ENCODE measurements around the gene ALDH1L1.

Gene ALDH1L1

DNA sequence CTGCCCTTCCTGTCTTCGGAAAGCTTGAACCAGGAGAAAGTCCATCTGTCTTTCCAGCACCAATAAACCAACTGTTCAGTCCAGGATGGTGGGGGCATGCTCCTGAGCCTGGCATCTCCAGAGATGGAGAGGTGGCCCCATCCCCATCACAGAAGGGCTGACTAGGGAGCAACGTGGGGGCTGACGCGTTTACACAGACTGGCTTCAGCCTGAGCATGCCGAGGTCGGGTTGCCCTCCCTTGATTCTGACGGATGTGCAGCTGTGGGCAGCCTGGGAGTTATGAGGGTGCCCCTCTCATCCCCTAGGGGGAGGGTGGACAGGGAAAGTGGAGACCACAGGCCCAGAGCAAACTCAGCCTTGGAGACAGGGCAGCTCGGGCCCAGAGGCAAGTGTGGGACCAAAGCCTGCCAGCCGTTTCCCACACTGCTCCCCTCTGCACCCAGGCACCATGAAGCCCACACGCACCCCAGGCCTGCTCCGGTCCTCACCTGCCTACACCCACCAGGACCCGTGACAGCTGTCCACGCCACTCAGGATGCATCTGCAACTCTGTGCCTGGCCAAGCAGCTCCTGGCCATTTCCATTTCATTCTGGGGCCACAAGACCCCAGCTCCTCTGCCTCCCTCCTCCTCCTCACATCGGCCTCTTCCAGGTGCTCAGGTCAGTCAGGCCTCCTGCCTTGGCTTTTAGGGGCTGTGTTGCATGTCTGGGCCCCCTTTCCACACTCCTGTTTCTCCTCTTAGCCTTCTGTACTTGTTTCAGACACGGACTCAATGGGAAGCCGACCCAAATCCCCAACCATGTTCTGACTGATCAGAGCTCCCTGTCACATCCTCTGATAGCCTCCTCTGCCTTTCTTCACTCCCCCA, 48.3 kb downstream of the ALDH1L1 start:
- no peak overlapping the region for H3K27ac ChIP-seq
- TF ChIP-seq, protein P1, sequence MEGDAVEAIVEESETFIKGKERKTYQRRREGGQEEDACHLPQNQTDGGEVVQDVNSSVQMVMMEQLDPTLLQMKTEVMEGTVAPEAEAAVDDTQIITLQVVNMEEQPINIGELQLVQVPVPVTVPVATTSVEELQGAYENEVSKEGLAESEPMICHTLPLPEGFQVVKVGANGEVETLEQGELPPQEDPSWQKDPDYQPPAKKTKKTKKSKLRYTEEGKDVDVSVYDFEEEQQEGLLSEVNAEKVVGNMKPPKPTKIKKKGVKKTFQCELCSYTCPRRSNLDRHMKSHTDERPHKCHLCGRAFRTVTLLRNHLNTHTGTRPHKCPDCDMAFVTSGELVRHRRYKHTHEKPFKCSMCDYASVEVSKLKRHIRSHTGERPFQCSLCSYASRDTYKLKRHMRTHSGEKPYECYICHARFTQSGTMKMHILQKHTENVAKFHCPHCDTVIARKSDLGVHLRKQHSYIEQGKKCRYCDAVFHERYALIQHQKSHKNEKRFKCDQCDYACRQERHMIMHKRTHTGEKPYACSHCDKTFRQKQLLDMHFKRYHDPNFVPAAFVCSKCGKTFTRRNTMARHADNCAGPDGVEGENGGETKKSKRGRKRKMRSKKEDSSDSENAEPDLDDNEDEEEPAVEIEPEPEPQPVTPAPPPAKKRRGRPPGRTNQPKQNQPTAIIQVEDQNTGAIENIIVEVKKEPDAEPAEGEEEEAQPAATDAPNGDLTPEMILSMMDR (conservative IDR thresholded peaks at IDR 0.05), result no peak

DNA sequence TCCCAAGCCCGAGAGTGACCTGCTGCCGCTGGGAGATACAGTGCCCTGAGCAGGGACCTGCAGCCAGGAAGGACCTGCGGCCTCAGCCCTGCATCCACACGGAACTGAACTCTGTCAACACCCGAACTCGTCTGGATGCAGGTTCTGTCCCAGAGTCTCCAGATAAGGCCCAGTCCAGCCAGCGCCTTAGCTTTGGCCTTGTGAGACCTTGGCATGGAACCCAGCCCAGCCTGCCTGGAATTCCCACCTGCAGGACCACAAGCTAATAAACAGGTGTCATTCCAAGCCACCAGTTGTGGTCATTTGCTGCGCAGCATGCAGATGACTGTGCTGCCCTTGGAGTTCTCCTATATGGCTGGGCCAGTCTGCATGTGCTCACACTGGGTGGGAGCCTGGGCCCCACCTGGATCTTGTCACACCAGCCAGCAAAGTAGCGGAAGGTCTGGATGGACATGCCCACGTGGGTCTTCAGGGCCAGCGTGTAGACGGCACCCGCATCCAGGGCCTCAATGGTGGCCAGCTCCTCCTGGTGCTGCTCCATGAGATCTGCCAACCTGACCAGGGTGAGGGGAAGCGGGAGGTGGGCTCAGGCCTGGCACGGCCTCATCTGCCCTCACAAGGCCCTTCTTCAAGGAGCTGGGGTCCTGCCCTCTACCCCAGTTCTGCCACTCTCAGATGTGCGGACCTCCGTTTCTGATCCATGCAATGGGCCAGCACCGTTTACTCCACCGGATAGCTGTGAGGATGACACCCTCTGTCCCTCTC, 49.2 kb downstream of the ALDH1L1 start:
- H3K27ac ChIP-seq, result no peak overlapping the region
- TF ChIP-seq, protein P1 (conservative IDR thresholded peaks at IDR 0.05), result no peak

DNA sequence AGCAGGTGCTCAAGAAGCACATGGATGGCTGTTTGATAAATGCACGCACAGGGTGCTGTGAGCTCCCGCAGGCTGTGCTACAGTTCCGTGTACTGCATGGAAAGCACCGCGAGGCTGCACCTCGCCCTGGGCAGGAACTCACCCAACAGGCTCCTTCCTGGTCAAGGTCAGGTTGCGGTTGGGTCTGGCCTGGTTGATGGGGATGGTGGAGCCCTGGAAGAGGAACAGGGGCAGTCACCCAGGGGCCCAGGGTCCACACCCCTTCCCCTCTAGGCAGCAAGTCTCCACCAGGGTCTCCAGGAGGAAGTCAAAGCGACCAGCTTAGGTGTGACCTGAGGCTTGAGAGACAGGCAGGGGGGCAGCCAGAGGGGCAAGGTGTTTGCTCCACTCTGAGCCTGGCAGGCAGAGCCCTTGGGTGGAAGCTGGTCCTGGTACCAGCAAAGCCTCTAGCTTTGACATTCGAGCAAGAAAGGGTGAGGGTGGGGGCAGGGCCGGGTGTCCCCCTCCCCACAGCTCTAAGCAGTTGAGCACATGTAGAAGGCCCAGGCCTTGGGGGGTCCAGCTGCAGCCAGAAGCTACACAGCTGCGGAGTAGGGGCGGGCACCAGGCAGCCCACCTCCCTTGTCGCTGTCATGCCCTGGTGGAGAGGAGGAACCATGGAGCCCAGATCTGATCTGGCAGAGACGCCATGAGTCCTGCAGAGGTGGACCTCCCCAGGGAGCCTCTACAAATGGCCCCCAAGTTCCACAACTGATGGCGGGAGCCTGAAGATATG, 50.1 kb downstream of the ALDH1L1 start:
- no peak overlapping the region for H3K27ac ChIP-seq
- TF ChIP-seq, protein P1 (conservative IDR thresholded peaks at IDR 0.05), result no peak

DNA sequence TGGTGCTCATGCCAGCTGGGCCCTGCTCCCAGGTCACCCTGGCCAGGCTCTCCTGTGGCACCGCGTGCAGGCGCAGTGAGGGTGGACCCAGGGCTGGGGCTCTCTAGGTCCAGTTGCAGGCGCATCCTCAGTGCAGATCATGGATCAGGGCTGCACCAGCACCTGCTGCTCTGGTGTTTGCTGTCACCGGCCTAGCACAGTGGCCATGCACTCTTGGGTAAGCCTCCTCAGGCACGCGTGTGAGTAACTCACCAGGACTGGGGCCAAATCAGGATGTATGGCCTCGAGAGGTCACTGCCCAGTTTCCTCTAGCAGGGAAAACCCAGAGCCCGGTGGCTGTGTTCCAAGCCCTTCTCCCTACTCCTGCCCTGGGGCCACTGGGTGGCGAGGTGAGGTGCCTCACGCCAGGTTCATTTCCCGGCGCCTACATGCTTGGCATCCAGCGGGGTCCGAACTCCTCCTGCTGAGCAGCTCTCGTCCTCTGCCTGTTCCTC, 50.9 kb downstream of the ALDH1L1 start:
- H3K27ac ChIP-seq, result no peak overlapping the region
- TF ChIP-seq, protein P1 (conservative IDR thresholded peaks at IDR 0.05), result no peak

DNA sequence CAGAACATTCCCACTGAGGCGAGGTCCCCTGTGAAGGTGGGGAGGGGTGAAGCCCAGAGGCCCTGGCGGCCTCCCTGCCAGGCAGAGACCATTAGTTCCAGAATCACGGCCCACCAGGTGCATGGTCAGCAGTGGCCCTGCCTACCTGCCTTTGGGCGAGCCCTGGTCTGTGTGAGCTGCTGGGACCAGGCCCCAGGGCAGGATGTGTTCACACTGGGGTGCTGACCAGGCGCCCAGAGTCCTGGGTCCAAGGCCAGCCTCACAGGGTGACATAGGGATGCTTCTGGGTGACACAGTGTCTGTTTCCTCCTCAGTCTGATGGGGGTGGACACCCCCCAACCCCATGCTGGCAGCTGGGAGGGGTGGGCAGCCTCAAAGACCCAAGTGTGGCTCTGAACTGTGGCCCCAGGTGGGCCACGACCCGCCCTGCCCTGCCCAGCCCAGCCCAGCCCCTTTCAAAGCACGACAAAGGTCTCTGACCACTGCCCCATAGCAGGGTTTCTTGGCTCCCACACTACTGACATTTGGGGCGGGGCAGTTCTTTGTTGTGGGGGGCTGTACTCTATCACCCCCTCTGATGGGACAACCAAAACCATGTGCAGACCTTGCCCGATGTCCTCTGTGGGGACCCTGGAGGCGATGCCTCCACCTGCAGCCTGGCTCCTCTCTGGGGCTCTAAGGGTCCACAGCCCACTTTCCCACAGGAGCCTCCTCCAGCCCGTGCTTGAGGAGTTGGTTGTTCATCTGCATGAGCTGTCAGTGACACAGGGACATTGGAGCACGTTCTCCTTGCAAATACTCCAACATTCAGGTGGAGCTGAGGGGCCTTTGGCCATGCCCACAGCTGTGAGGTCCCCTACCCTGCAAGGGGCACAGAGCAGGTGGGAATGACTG, 51.6 kb downstream of the ALDH1L1 start:
- TF ChIP-seq, protein P1 (conservative IDR thresholded peaks at IDR 0.05), result no peak

DNA sequence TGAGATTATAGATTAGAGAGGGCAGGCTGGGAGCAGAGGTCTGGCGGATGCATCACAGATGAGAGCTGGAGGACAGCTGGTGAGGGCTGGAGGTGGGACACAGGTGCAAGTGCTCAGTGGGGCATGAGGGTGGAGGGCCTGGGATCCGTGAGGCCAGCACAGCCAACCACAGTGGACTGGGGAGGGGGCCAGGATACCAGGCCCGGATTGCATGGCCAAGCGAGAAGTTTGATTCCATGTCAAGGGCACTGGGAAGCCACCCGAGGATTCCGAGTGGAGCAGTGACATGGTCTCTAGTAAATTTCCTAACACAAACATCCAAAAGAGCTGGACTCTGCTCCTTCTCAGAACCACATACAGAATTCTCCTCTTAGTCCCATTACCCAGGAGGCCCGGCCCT, 52.5 kb downstream of the ALDH1L1 start:
- no peak overlapping the region for H3K27ac ChIP-seq
- TF ChIP-seq, protein P1 (conservative IDR thresholded peaks at IDR 0.05), result no peak

More for the DNA sequence above, 51.6 kb downstream of the ALDH1L1 start:
- no peak overlapping the region for H3K27ac ChIP-seq
